OCI-LY3 (cell line): Measurements from ENCODE around the gene IL1RN.

Source experiments
- CTCF ChIP-seq: fragments of 200-600, 300-600 bp; sonication (generic); IDR thresholded peaks from 2 replicates; pipeline ENCODE4 v1.5.1; 2014; ENCODE audit warnings: antibody characterized with exemption, low read length, low read depth
- EZH2phosphoT487 ChIP-seq: fragments of 200-600 bp; shearing (Covaris generic); IDR thresholded peaks from 2 replicates; pipeline ENCODE4 v1.6.1; 2018; ENCODE audit warnings: antibody characterized with exemption, mixed run types, low read depth

- TF ChIP-seq CTCF (no peak), EZH2phosphoT487 (no peak)
Measured at GRCh38 chr2:113160962-113161361, 33.6 kb downstream of the IL1RN start.
